ENCODE measurements around the gene DHCR7. TPM values are rescaled to one million over a fixed set of nuclear protein-coding genes. Genes with fewer than 3 reads are reported as not detected.

DHCR7 gene
- total RNA-seq, 1 donor from 2014 or later: 64.2 TPM

DNA sequence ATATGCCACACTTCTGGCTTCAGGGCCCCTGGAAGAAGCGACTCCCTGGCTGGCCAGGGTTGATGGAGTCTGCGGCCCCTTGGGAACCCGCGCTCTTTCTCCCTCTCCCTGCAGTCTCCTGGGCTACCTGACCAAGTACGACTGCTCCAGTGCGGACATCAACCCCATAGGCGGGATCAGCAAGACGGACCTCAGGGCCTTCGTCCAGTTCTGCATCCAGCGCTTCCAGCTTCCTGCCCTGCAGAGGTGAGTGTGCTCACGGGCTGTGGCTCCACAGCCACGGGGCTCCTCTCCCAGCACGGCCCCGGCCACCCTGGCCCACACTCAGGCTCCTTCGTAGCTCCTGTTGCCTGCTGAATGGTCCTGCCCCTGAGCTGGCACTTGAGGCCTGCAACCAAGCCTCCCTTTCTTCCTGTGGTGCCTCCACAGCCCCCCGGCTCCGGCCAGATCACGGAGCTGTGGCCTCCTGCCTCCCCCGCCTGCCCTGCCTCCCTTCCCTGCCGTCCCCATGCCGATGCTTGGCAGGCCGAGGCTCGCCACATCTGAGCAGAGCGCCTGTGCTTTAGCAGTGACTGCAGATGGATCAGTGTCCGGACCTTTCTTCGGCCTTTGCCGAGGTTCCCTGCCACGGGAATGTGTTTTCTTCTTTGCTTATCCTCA lies 42.7 kb upstream of the DHCR7 start:
- H3K4me3 ChIP-seq: no peak overlapping the region
- DNase-seq (no peak), ATAC-seq (peak in 1 of 2 donors; percentile 16)
- intact Hi-C loops (cut with DNase I): no loop called here
- peaks cover 87% of the 10 kb centered on the region for H3K36me3 ChIP-seq
- H3K27me3 ChIP-seq (ENCODE audit: low read depth): no peaks in the 10 kb centered on the region
- no peaks in the 10 kb centered on the region for H3K9me3 ChIP-seq
- no peak overlapping the region for H3K27ac ChIP-seq
- no peak for TF ChIP-seq CTCF (IDR thresholded peaks at IDR 0.05)
- H3K4me1 ChIP-seq: peaks cover 17% of the 10 kb centered on the region

DNA sequence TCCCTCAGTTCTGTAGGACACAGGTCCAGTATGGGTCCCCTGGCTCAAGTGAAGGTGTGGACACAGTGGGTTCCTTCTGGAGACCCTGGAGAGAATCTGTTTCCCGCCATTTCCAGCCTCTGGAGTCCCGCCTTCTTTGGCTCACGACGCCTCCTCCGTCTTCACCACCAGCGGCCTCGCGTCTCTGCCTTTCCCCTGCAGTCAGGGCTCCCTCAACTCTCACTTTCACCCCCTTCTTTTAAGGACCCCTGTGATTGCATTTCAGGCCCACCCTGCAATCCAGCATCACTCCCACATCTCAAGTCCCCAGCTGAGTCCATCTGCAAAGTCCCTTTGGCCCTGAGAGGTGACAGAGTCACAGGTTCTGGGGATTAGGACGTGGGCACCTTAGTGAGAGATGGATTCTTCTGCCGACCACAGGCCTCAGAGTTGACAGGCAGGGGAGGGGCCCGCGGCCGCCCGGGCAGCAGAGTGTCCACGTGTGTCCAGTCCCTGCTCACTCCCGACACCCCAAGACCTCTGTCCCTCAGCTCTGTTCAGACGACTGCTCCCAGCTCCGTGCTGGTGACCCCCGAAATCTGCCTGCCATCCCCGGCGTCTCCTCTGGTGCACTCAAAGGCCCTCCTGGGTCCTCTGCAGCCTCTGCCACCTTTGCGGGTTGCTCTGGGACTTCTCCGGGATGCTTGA lies 42.0 kb upstream of the DHCR7 start:
- H3K4me3 ChIP-seq: no peak overlapping the region
- peaks cover 17% of the 10 kb centered on the region for H3K4me1 ChIP-seq
- ATAC-seq (no peak), DNase-seq (no peak)
- no peak overlapping the region for H3K27ac ChIP-seq
- no peaks in the 10 kb centered on the region for H3K9me3 ChIP-seq
- intact Hi-C loops (cut with DNase I): no loop called here
- H3K27me3 ChIP-seq (ENCODE audit: low read depth): no peaks in the 10 kb centered on the region
- no peak for TF ChIP-seq CTCF (IDR thresholded peaks at IDR 0.05)
- H3K36me3 ChIP-seq: peaks cover 87% of the 10 kb centered on the region

GRCh38 chr11:71489311-71490043 lies 41.3 kb upstream of the DHCR7 start:
- no peak for DNase-seq
- TF ChIP-seq CTCF (IDR thresholded peaks at IDR 0.05): no peak
- Histone ChIP-seq H3K27me3 (ENCODE audit: low read depth) (no peaks in the 10 kb centered on the region), H3K4me1 (peaks cover 17% of the 10 kb centered on the region), H3K4me3 (no peak overlapping the region), H3K36me3 (peaks cover 87% of the 10 kb centered on the region), H3K9me3 (no peaks in the 10 kb centered on the region), H3K27ac (no peak overlapping the region)
- peak in 1 of 2 donors; percentile 16 for ATAC-seq
- intact Hi-C loops (cut with DNase I): no loop called here

DNA sequence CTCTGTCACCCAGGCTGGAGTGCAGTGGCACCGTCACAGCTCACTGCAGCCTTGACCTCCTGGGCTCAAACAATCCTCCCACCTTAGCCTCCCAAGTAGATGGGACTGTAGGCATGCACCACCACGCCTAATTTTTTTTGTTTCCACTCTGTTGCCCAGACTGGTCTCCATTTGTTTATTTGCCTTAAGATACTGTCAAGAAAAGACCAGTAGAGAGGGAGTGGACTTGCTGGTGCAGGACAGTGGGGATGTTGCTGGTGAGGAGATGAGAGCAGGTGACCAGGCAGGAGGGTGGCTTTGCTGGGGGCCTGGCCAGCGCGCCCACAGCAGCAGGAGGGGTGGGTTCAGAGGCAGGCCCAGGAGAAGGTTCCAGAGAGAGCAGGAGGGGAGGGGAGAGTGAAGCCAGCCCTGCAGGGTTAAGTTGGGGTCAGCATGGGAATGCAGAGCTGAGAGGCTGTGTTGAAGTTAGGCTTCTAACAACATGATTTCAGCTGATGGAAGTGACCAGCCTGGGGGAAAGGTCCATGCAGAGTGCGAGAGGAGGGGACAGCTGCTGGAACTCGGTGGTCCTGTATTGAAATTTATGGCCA lies 40.6 kb upstream of the DHCR7 start:
- H3K36me3 ChIP-seq: peaks cover 87% of the 10 kb centered on the region
- H3K4me3 ChIP-seq: no peak overlapping the region
- intact Hi-C loops (cut with DNase I): no loop called here
- no peak for TF ChIP-seq CTCF (IDR thresholded peaks at IDR 0.05)
- H3K4me1 ChIP-seq: peaks cover 17% of the 10 kb centered on the region
- no peaks in the 10 kb centered on the region for H3K27me3 ChIP-seq (ENCODE audit: low read depth)
- H3K9me3 ChIP-seq: no peaks in the 10 kb centered on the region
- DNase-seq: no peak
- H3K27ac ChIP-seq: no peak overlapping the region
- no peak for ATAC-seq

DNA sequence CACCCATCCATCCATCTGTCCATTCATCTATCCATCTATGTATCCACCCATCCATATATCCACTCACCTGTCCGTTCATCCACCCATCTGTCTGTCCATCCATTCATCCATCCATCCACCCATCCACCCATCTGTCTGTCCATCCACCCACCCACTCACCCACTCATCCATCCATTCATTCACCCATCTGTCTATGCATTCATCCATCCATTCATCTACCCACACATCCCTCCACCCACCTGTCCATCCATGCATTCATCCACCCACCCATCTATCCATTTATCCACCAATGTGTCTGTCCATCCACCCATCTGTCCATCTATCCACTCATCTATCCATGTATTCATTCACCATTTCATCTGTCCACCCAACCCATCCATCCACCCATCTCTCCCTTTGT lies 38.1 kb upstream of the DHCR7 start:
- H3K4me1 ChIP-seq: peaks cover 17% of the 10 kb centered on the region
- no peak for TF ChIP-seq CTCF (IDR thresholded peaks at IDR 0.05)
- H3K4me3 ChIP-seq: no peak overlapping the region
- H3K27me3 ChIP-seq (ENCODE audit: low read depth): no peaks in the 10 kb centered on the region
- H3K27ac ChIP-seq: no peak overlapping the region
- H3K36me3 ChIP-seq: peaks cover 85% of the 10 kb centered on the region
- no peaks in the 10 kb centered on the region for H3K9me3 ChIP-seq
- ATAC-seq (no peak), DNase-seq (no peak)
- intact Hi-C loops (cut with DNase I): no loop called here
